ENCODE results near the gene AQP9. TPM values are rescaled to one million over a fixed set of nuclear protein-coding genes. Genes with fewer than 3 reads are reported as not detected.
"Not testable (repeated sequence)": the region's sequence is repeated elsewhere in the genome, so short reads cannot be mapped to it uniquely, and the experiment has no call there.

AQP9 gene
- total RNA-seq, 1 donor from 2014 or later: not detected

DNA sequence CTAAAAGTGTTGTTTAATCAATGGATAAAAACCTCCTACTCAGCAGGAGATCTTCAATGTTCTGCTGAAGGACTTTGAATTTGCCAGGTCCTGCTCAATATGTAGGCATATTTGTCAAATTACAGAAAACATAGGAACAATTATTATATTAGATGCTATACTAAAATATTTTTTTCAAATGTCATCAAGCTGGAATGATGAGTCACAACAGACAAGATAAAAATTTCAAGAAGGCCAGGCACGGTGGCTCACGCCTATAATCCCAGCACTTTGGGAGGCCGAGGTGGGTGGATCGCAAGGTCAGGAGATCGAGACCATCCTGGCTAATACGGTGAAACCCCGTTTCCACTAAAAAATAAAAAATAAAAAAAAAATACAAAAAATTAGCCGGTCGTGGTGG lies 68.0 kb downstream of the AQP9 start:
- Mint-ChIP-seq H3K36me3 (ENCODE audit: low read depth) (no peaks in the 10 kb centered on the region), H3K27me3 (ENCODE audit: insufficient read depth) (peaks cover 17% of the 10 kb centered on the region), H3K27ac (no peak overlapping the region), H3K4me3 (no peak overlapping the region), H3K9me3 (no peaks in the 10 kb centered on the region), H3K4me1 (ENCODE audit: low read depth) (no peaks in the 10 kb centered on the region)
- no peak for DNase-seq (ENCODE audit: low spot score)
- intact Hi-C loops (cut with micrococcal nuclease): no loop called here

DNA sequence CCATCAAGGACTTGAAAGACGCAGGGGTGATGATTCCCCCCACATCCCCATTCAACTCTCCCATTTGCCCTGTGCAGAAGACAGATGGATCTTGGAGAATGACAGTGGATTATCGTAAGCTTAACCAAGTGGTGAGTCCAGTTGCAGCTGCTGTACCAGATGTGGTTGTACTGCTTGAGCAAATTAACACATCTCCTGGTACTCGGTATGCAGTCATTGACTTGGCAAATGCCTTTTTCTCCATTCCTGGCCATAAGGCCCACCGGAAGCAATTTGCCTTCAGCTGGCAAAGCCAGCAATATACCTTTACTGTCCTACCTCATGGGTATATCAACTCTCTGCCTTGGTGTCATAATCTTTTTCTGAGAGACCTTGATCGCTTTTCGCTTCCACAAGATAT lies 70.0 kb downstream of the AQP9 start:
- H3K4me3 Mint-ChIP-seq; H3K4me1 Mint-ChIP-seq (ENCODE audit: low read depth); H3K27me3 Mint-ChIP-seq (ENCODE audit: insufficient read depth); DNase-seq (ENCODE audit: low spot score); H3K36me3 Mint-ChIP-seq (ENCODE audit: low read depth); H3K9me3 Mint-ChIP-seq; intact Hi-C loops (cut with micrococcal nuclease); H3K27ac Mint-ChIP-seq: not testable (repeated sequence)

GRCh38 chr15:58209007-58209481 lies 70.9 kb downstream of the AQP9 start:
- intact Hi-C loops (cut with micrococcal nuclease); H3K9me3 Mint-ChIP-seq; H3K27me3 Mint-ChIP-seq (ENCODE audit: insufficient read depth); H3K27ac Mint-ChIP-seq; H3K36me3 Mint-ChIP-seq (ENCODE audit: low read depth); DNase-seq (ENCODE audit: low spot score); H3K4me1 Mint-ChIP-seq (ENCODE audit: low read depth); H3K4me3 Mint-ChIP-seq: not testable (repeated sequence)

GRCh38 chr15:58210031-58210430 lies 71.8 kb downstream of the AQP9 start:
- H3K36me3 Mint-ChIP-seq (ENCODE audit: low read depth); H3K9me3 Mint-ChIP-seq; DNase-seq (ENCODE audit: low spot score); H3K27ac Mint-ChIP-seq; H3K4me1 Mint-ChIP-seq (ENCODE audit: low read depth); H3K27me3 Mint-ChIP-seq (ENCODE audit: insufficient read depth); H3K4me3 Mint-ChIP-seq; intact Hi-C loops (cut with micrococcal nuclease): not testable (repeated sequence)

DNA sequence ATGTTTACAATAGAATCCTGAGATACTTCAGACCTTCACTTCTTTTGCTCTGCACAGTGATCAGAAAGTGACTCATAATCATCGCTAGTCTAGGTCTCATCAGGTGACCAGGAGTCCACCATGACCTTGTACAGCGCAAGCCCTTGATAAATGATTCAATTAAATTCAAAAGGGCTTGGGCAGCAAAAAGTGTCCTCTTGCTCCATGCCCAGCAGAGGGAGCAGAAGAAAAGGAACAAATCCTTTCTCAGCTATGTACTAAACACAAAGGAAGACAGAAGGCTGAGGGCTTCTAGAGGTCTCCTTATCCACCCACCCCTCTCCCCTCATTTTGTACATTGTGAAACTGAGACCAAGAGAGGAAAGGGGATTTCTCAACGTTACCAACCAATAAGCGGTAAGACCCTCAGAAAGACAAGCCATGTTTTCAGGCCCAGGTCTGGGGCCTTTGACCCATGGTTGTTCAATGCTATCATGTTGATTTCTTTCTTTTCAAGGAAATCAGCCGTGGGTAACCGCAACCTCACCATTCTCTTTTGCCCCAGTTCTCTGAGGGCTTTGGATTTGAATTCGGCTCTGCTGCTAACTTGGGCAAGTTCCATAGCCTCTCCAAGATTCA lies 74.8 kb downstream of the AQP9 start:
- no peaks in the 10 kb centered on the region for H3K4me1 Mint-ChIP-seq (ENCODE audit: low read depth)
- H3K9me3 Mint-ChIP-seq: no peaks in the 10 kb centered on the region
- H3K27ac Mint-ChIP-seq: no peak overlapping the region
- no peak overlapping the region for H3K4me3 Mint-ChIP-seq
- intact Hi-C loops (cut with micrococcal nuclease): no loop called here
- H3K27me3 Mint-ChIP-seq (ENCODE audit: insufficient read depth): peaks cover 2% of the 10 kb centered on the region
- no peak for DNase-seq (ENCODE audit: low spot score)
- H3K36me3 Mint-ChIP-seq (ENCODE audit: low read depth): no peaks in the 10 kb centered on the region

- Mint-ChIP-seq H3K9me3 (no peaks in the 10 kb centered on the region), H3K4me1 (ENCODE audit: low read depth) (no peaks in the 10 kb centered on the region), H3K36me3 (ENCODE audit: low read depth) (no peaks in the 10 kb centered on the region), H3K27ac (no peak overlapping the region), H3K4me3 (no peak overlapping the region), H3K27me3 (ENCODE audit: insufficient read depth) (peaks cover 2% of the 10 kb centered on the region)
- intact Hi-C loops (cut with micrococcal nuclease): no loop called here
- DNase-seq (ENCODE audit: low spot score): no peak
These were observed 75.6 kb downstream of the AQP9 start for GRCh38 chr15:58213587-58214338.

GRCh38 chr15:58214591-58215340 lies 76.6 kb downstream of the AQP9 start:
- Mint-ChIP-seq H3K4me3 (no peak overlapping the region), H3K27ac (no peak overlapping the region), H3K36me3 (ENCODE audit: low read depth) (no peaks in the 10 kb centered on the region), H3K4me1 (ENCODE audit: low read depth) (no peaks in the 10 kb centered on the region), H3K9me3 (no peaks in the 10 kb centered on the region), H3K27me3 (ENCODE audit: insufficient read depth) (peaks cover 5% of the 10 kb centered on the region)
- intact Hi-C loops (cut with micrococcal nuclease): no loop called here
- DNase-seq (ENCODE audit: low spot score): no peak

- no peaks in the 10 kb centered on the region for H3K4me1 Mint-ChIP-seq (ENCODE audit: low read depth)
- H3K27me3 Mint-ChIP-seq (ENCODE audit: insufficient read depth): peaks cover 17% of the 10 kb centered on the region
- intact Hi-C loops (cut with micrococcal nuclease): no loop called here
- no peak for DNase-seq (ENCODE audit: low spot score)
- H3K9me3 Mint-ChIP-seq: no peaks in the 10 kb centered on the region
- H3K4me3 Mint-ChIP-seq: no peak overlapping the region
- H3K36me3 Mint-ChIP-seq (ENCODE audit: low read depth): no peaks in the 10 kb centered on the region
- H3K27ac Mint-ChIP-seq: no peak overlapping the region
These were observed 79.3 kb downstream of the AQP9 start for GRCh38 chr15:58217460-58217859.

GRCh38 chr15:58221591-58222241 lies 83.5 kb downstream of the AQP9 start:
- Mint-ChIP-seq H3K27me3 (ENCODE audit: insufficient read depth) (peaks cover 20% of the 10 kb centered on the region), H3K4me3 (no peak overlapping the region), H3K4me1 (ENCODE audit: low read depth) (no peaks in the 10 kb centered on the region), H3K9me3 (no peaks in the 10 kb centered on the region), H3K36me3 (ENCODE audit: low read depth) (no peaks in the 10 kb centered on the region), H3K27ac (no peak overlapping the region)
- intact Hi-C loops (cut with micrococcal nuclease): loop anchor here (10.0 kb wide), 1 partner anchor 733 kb away; no protein-coding TSS in a partner anchor
- no peak for DNase-seq (ENCODE audit: low spot score)

- no peak for DNase-seq (ENCODE audit: low spot score)
- intact Hi-C loops (cut with micrococcal nuclease): loop anchor here (10.0 kb wide), 1 partner anchor 732 kb away; no protein-coding TSS in a partner anchor
- Mint-ChIP-seq H3K27me3 (ENCODE audit: insufficient read depth) (peaks cover 20% of the 10 kb centered on the region), H3K4me3 (no peak overlapping the region), H3K36me3 (ENCODE audit: low read depth) (no peaks in the 10 kb centered on the region), H3K9me3 (no peaks in the 10 kb centered on the region), H3K4me1 (ENCODE audit: low read depth) (peaks cover under 1% of the 10 kb centered on the region), H3K27ac (no peak overlapping the region)
These were observed 84.5 kb downstream of the AQP9 start for GRCh38 chr15:58222679-58223078.

GRCh38 chr15:58223432-58223831 lies 85.3 kb downstream of the AQP9 start:
- H3K4me1 Mint-ChIP-seq (ENCODE audit: low read depth): peaks cover 8% of the 10 kb centered on the region
- intact Hi-C loops (cut with micrococcal nuclease): loop anchor here (10.0 kb wide), 1 partner anchor 731 kb away; no protein-coding TSS in a partner anchor

GRCh38 chr15:58224068-58224467 lies 85.9 kb downstream of the AQP9 start:
- DNase-seq (ENCODE audit: low spot score): no peak
- no peaks in the 10 kb centered on the region for H3K36me3 Mint-ChIP-seq (ENCODE audit: low read depth)
- H3K27ac Mint-ChIP-seq: no peak overlapping the region
- no peak overlapping the region for H3K4me3 Mint-ChIP-seq
- peaks cover 26% of the 10 kb centered on the region for H3K27me3 Mint-ChIP-seq (ENCODE audit: insufficient read depth)
- H3K4me1 Mint-ChIP-seq (ENCODE audit: low read depth): peaks cover 14% of the 10 kb centered on the region
- intact Hi-C loops (cut with micrococcal nuclease): loop anchor here (10.0 kb wide), 1 partner anchor 731 kb away; no protein-coding TSS in a partner anchor
- no peaks in the 10 kb centered on the region for H3K9me3 Mint-ChIP-seq

More at GRCh38 chr15:58223432-58223831, 85.3 kb downstream of the AQP9 start:
- Mint-ChIP-seq H3K36me3 (ENCODE audit: low read depth) (no peaks in the 10 kb centered on the region), H3K27me3 (ENCODE audit: insufficient read depth) (peaks cover 20% of the 10 kb centered on the region), H3K27ac (no peak overlapping the region), H3K9me3 (no peaks in the 10 kb centered on the region), H3K4me3 (no peak overlapping the region)
- no peak for DNase-seq (ENCODE audit: low spot score)
